ENCODE data around the gene ART1.
"Not testable (repeated sequence)": the region's sequence is repeated elsewhere in the genome, so short reads cannot be mapped to it uniquely, and the experiment has no call there.

Gene ART1

GRCh38 chr11:3641701-3642070 is 3.2 kb upstream of the ART1 start, which contains the start of gene ART5:
TSS of gene ART5 (minus strand) at chr11:3641992. CDS start at chr11:3641862, 130 bp downstream.
- H3K4me3 ChIP-seq (ENCODE audit: low read depth, low read length), result no peak within 1 kb of the TSS
- no peak for TF ChIP-seq CTCF (IDR thresholded peaks at IDR 0.05; ENCODE audit: low read depth, low read length, missing control alignments)
- DNase-seq (ENCODE audit: low read depth), result no peak

GRCh38 chr11:3642071-3642951 is 2.6 kb upstream of the ART1 start:
- TF ChIP-seq CTCF (IDR thresholded peaks at IDR 0.05; ENCODE audit: low read depth, low read length, missing control alignments), result no peak
- no peak overlapping the region for H3K4me3 ChIP-seq (ENCODE audit: low read depth, low read length)
- DNase-seq (ENCODE audit: low read depth), result no peak

GRCh38 chr11:3643102-3643546 is 1.8 kb upstream of the ART1 start:
- not testable (repeated sequence) for H3K4me3 ChIP-seq (ENCODE audit: low read depth, low read length); DNase-seq (ENCODE audit: low read depth)

- no peak for DNase-seq (ENCODE audit: low read depth)
- TF ChIP-seq CTCF (IDR thresholded peaks at IDR 0.05; ENCODE audit: low read depth, low read length, missing control alignments), result no peak
- no peak overlapping the region for H3K4me3 ChIP-seq (ENCODE audit: low read depth, low read length)
Observed at GRCh38 chr11:3645552-3645951, 624 bp downstream of the ART1 start.

GRCh38 chr11:3648843-3649242 is 3.9 kb downstream of the ART1 start:
- not testable (repeated sequence) for H3K4me3 ChIP-seq (ENCODE audit: low read depth, low read length)

GRCh38 chr11:3649374-3649773 is 4.4 kb downstream of the ART1 start:
- not testable (repeated sequence) for H3K4me3 ChIP-seq (ENCODE audit: low read depth, low read length); DNase-seq (ENCODE audit: low read depth)

More at GRCh38 chr11:3648843-3649242, 3.9 kb downstream of the ART1 start:
- not testable (repeated sequence) for DNase-seq (ENCODE audit: low read depth)

GRCh38 chr11:3652514-3652913 is 7.6 kb downstream of the ART1 start:
- DNase-seq (ENCODE audit: low read depth), result not testable (repeated sequence)

GRCh38 chr11:3655547-3655946 is 10.6 kb downstream of the ART1 start:
- H3K4me3 ChIP-seq (ENCODE audit: low read depth, low read length), result no peak overlapping the region
- no peak for DNase-seq (ENCODE audit: low read depth)
- no peak for TF ChIP-seq CTCF (IDR thresholded peaks at IDR 0.05; ENCODE audit: low read depth, low read length, missing control alignments)

More at GRCh38 chr11:3652514-3652913, 7.6 kb downstream of the ART1 start:
- not testable (repeated sequence) for H3K4me3 ChIP-seq (ENCODE audit: low read depth, low read length)

- not testable (repeated sequence) for H3K4me3 ChIP-seq (ENCODE audit: low read depth, low read length); DNase-seq (ENCODE audit: low read depth)
Observed at GRCh38 chr11:3657331-3657730, 12.4 kb downstream of the ART1 start.

Measured in GM12864 (cell line).